SIG-M5 treated with dmso at 0.1 percent for 504 hours (cell line): ENCODE results near the gene SYT17.
A peak's percentile ranks its signal among the peaks of the same experiment; 100 is the strongest.
"Not testable (repeated sequence)": the region's sequence is repeated elsewhere in the genome, so short reads cannot be mapped to it uniquely, and the experiment has no call there.

ENCODE experiments used
- DNase-seq: peaks from one replicate; lab custom pipeline; 2025; ENCODE audit not compliant: unreplicated experiment; lab: John Stamatoyannopoulos, UW

SYT17 gene

GRCh38 chr16:19173059-19173458 lies 5.0 kb downstream of the SYT17 start:
- no peak for DNase-seq

GRCh38 chr16:19173649-19174383 lies 5.8 kb downstream of the SYT17 start:
- DNase-seq: no peak

- DNase-seq: no peak
These were observed 6.4 kb downstream of the SYT17 start for GRCh38 chr16:19174478-19174877.

GRCh38 chr16:19175492-19176262 lies 7.6 kb downstream of the SYT17 start:
- DNase-seq: no peak

- DNase-seq: no peak
These were observed 9.2 kb downstream of the SYT17 start for GRCh38 chr16:19177111-19177739.

GRCh38 chr16:19179546-19180490 lies 11.8 kb downstream of the SYT17 start:
- peak; percentile 94 for DNase-seq

GRCh38 chr16:19180741-19181140 lies 12.7 kb downstream of the SYT17 start:
- no peak for DNase-seq

- DNase-seq: no peak
These were observed 14.4 kb downstream of the SYT17 start for GRCh38 chr16:19182481-19182880.

- DNase-seq: no peak
These were observed 15.1 kb downstream of the SYT17 start for GRCh38 chr16:19183187-19183586.

- DNase-seq: no peak
These were observed 16.9 kb downstream of the SYT17 start for GRCh38 chr16:19184823-19185509.

GRCh38 chr16:19185510-19185851 lies 17.4 kb downstream of the SYT17 start:
- DNase-seq: no peak

GRCh38 chr16:19186408-19186807 lies 18.4 kb downstream of the SYT17 start:
- no peak for DNase-seq

- DNase-seq: not testable (repeated sequence)
These were observed 19.9 kb downstream of the SYT17 start for GRCh38 chr16:19187961-19188360.

- no peak for DNase-seq
These were observed 20.4 kb downstream of the SYT17 start for GRCh38 chr16:19188406-19188805.

GRCh38 chr16:19192865-19193264 lies 24.8 kb downstream of the SYT17 start:
- DNase-seq: no peak

GRCh38 chr16:19196871-19197270 lies 28.8 kb downstream of the SYT17 start:
- no peak for DNase-seq

GRCh38 chr16:19203374-19203966 lies 35.4 kb downstream of the SYT17 start:
- DNase-seq: no peak

GRCh38 chr16:19210280-19210924 lies 42.4 kb downstream of the SYT17 start:
- peak; percentile 92 for DNase-seq

- DNase-seq: peak; percentile 77
These were observed 42.9 kb downstream of the SYT17 start for GRCh38 chr16:19210968-19211367.
